Cardiac muscle cell (in vitro differentiated cells and primary cell): Measurements from ENCODE around the gene A3GALT2. TPM values are rescaled to one million over a fixed set of nuclear protein-coding genes. Genes with fewer than 3 reads are reported as not detected.

ENCODE experiments used
- DNase-seq, 2 donors: peaks; one replicate each; pipeline versions ENCODE4 v3.0.0 to v3.0.0-alpha.2; 2010 to 2017; ENCODE audit warnings: low read depth in 1 of 2, low spot score in 1 of 2
- H3K27ac ChIP-seq: fragments of 200-600 bp; sonication (generic); 2 replicates; pipeline ENCODE4 v1.5.1; 2016
- H3K27me3 ChIP-seq: fragments of 200-600 bp; sonication (generic); 2 replicates; pipeline ENCODE4 v1.6.0; 2016; ENCODE audit warnings: control low read depth
- H3K36me3 ChIP-seq: fragments of 200-600 bp; sonication (generic); 2 replicates; pipeline ENCODE4 v1.5.1; 2016; ENCODE audit warnings: control low read depth
- H3K4me1 ChIP-seq: fragments of 200-600 bp; sonication (generic); 2 replicates; pipeline ENCODE4 v1.8.1; 2017; ENCODE audit warnings: low read depth, mild to moderate bottlenecking, mixed run types
- H3K4me3 ChIP-seq: fragments of 200-600 bp; sonication (generic); 2 replicates; pipeline ENCODE4 v1.5.1; 2016; ENCODE audit warnings: mild to moderate bottlenecking
- H3K9me3 ChIP-seq: fragments of 200-600 bp; sonication (generic); 2 replicates; pipeline ENCODE4 v1.5.1; 2017; ENCODE audit warnings: low read depth, mild to moderate bottlenecking, control low read depth
- CTCF ChIP-seq: IDR thresholded peaks from 2 replicates; pipeline ENCODE4 v1.5.1; 2012; ENCODE audit warnings: low read depth, mild to moderate bottlenecking, low read length
- polyA plus RNA-seq: library from polyadenylated mRNA; unstranded; fragments of >200 nt; fragmentation: Nextera tagmentation; extraction: Ambion mirVana; gene quantifications from 2 replicates; pipeline ENCODE4 v1.2.1, GENCODE V29; 2016
- total RNA-seq: library from RNA; depleted of rRNA; stranded (reverse); fragments of >200 nt; gene quantifications from 2 replicates; pipeline ENCODE4 v1.2.3, GENCODE V29; 2016

A3GALT2 gene
- total and polyA plus RNA-seq, 2 experiments from 2014 or later: 0.57 TPM; not detected in 1

GRCh38 chr1:33363021-33363420, 42.1 kb upstream of the A3GALT2 start:
- peak overlapping the region; percentile 3 for H3K4me3 ChIP-seq
- H3K27me3 ChIP-seq: no peaks in the 10 kb centered on the region
- H3K36me3 ChIP-seq: no peaks in the 10 kb centered on the region
- H3K27ac ChIP-seq: peak overlapping the region; percentile 94
- no peak for TF ChIP-seq CTCF
- no peaks in the 10 kb centered on the region for H3K9me3 ChIP-seq
- peaks cover 76% of the 10 kb centered on the region for H3K4me1 ChIP-seq
- no peak for DNase-seq

- H3K36me3 ChIP-seq: no peaks in the 10 kb centered on the region
- peak overlapping the region; percentile 94 for H3K27ac ChIP-seq
- peak in 1 of 2 donors; percentile 82 for DNase-seq
- H3K4me1 ChIP-seq: peaks cover 81% of the 10 kb centered on the region
- H3K4me3 ChIP-seq: no peak overlapping the region
- no peak for TF ChIP-seq CTCF
- H3K9me3 ChIP-seq: no peaks in the 10 kb centered on the region
- no peaks in the 10 kb centered on the region for H3K27me3 ChIP-seq
Measured at GRCh38 chr1:33361532-33362235, 40.8 kb upstream of the A3GALT2 start.

GRCh38 chr1:33360367-33360766, 39.5 kb upstream of the A3GALT2 start:
- Histone ChIP-seq H3K36me3 (no peaks in the 10 kb centered on the region), H3K4me3 (no peak overlapping the region), H3K27me3 (no peaks in the 10 kb centered on the region), H3K9me3 (no peaks in the 10 kb centered on the region), H3K4me1 (peaks cover 68% of the 10 kb centered on the region), H3K27ac (no peak overlapping the region)
- DNase-seq: no peak
- no peak for TF ChIP-seq CTCF

- Histone ChIP-seq H3K4me3 (no peak overlapping the region), H3K27ac (no peak overlapping the region), H3K4me1 (peaks cover 64% of the 10 kb centered on the region), H3K9me3 (no peaks in the 10 kb centered on the region), H3K36me3 (no peaks in the 10 kb centered on the region), H3K27me3 (no peaks in the 10 kb centered on the region)
- no peak for DNase-seq
- TF ChIP-seq CTCF: no peak
Measured at GRCh38 chr1:33359931-33360330, 39.0 kb upstream of the A3GALT2 start.

- Histone ChIP-seq H3K27ac (peak overlapping the region; percentile 7), H3K9me3 (no peaks in the 10 kb centered on the region), H3K4me3 (no peak overlapping the region), H3K27me3 (no peaks in the 10 kb centered on the region), H3K36me3 (no peaks in the 10 kb centered on the region), H3K4me1 (peaks cover 57% of the 10 kb centered on the region)
- no peak for TF ChIP-seq CTCF
- peak in 1 of 2 donors; percentile 41 for DNase-seq
Measured at GRCh38 chr1:33358795-33359503, 38.1 kb upstream of the A3GALT2 start.
